NK-92 treated with Interleukin-12 subunit alpha and Interleukin-12 subunit beta, amount 100 ng/mL, for 24 hours (cell line): ENCODE results near the gene FOXO3.
"Not testable (repeated sequence)": the region's sequence is repeated elsewhere in the genome, so short reads cannot be mapped to it uniquely, and the experiment has no call there.

Experiments
- DNase-seq: peaks from one replicate; lab custom pipeline; 2025; lab: John Stamatoyannopoulos, UW

Gene FOXO3

DNA sequence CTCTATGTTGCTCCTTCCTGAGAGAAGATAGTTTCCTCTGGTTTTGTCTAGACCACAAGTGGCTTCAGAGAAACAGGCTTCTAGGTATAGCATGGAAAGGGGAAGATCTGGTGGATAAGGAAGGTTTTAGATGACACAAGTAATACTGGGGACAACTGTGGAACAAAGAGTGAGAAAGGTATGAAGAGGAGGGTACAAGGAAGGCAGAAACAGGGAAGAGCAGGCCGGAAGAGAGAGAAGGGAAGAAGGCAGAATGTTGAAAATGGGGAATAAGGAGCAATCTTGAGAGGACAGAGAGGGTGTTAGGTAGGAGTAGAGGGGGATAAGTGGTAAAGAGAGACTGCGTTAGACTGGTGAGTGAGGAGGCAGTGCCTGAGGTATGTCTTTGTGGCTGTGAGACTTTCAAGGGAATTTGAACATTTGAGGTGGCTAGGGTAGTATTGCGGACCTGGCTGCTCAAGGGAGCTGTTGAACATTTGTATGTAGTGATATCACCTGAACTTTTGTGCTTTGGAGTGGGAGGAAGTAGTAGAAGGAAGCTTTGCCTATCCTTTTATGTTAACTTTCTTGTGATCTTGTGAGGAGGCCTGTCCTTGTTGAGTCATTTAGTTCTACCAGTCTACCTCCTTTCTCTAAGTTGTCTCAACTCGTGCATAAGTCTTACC, 69.5 kb downstream of the FOXO3 start:
- no peak for DNase-seq

DNA sequence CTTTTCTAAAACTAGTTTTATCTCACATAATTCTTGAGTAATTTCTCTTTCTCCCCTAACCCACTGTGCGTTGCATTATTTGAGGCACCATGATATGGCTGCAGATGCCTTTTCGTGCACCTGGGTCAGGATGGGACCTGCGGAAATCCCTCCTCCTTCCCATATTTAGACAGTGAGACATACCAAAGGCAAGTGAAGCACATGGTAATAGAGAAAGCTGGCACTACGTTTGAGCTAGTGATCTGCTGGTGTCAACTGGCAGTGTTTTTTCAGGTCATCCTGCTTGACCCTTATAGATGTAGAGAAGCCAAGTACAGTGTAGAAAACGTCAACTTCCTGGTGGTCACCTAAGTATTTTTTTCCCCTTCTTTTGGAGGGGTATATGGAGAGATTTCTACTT, 71.7 kb downstream of the FOXO3 start:
- DNase-seq: no peak

GRCh38 chr6:108633436-108633835, 72.7 kb downstream of the FOXO3 start:
- no peak for DNase-seq

DNA sequence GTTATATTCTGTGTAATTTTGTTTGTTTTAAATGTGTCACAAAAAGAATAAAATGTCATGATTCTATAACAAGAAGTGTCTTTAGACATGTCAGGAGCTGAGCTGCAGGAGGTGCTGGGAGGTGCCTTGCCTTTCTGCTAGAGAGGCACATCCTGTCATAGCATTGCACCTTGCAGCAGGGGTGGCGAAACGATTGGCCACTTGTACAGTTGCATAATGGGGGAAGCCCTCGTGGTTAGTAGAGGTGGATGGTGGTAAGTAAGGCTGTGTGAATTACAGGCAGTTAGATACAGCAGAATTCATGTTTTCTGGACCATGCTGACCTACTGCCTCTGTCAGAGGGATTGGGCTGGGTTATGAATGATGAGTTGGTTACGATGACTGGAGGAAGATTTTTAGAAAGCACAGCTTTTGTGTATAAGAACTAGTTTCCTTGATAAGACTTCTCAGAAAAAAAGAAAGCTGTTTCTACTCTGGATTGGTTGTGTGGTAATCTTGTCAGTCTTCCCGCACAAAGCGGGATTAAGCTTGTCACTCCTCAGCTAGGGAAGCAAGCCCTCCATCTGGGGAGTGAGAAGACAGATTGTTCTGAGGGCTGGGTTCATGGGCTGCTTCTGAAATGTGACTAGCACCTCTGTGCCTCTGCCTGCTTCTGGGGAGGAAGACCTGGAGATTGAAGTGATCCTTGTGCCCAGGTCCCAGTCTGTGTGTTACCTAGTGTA, 74.9 kb downstream of the FOXO3 start:
- DNase-seq: peak; percentile 86

- no peak for DNase-seq
Measured at GRCh38 chr6:108637963-108638362, 77.2 kb downstream of the FOXO3 start.

GRCh38 chr6:108638993-108639392, 78.3 kb downstream of the FOXO3 start:
- no peak for DNase-seq

GRCh38 chr6:108640104-108640503, 79.4 kb downstream of the FOXO3 start:
- no peak for DNase-seq

DNA sequence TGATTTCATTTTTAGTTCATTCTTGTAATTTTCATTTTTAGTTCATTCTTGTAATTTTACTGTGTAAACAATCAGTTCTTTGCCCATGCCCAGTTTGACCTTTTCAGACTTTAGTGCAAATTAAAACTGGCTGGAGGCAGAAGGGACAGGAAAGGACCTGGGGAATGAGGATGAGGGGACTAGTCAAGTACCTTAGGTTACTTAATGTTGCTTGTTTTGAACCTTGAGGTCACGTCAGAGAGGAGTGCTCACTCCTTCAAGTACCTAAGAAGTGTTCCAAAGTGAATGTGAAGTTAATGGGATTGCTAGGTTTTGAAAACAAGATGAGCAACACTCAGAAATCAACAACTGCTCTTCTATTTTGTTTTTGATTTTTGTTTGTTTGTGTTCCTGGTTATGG, 82.5 kb downstream of the FOXO3 start:
- DNase-seq: no peak

GRCh38 chr6:108644252-108644651, 83.5 kb downstream of the FOXO3 start:
- no peak for DNase-seq

- peak; percentile 8 for DNase-seq
Measured at GRCh38 chr6:108648191-108648590, 87.5 kb downstream of the FOXO3 start.

- no peak for DNase-seq
Measured at GRCh38 chr6:108650325-108650724, 89.6 kb downstream of the FOXO3 start.

- peak; percentile 23 for DNase-seq
Measured at GRCh38 chr6:108650781-108651180, 90.1 kb downstream of the FOXO3 start.

- DNase-seq: no peak
Measured at GRCh38 chr6:108651340-108652227, 90.9 kb downstream of the FOXO3 start.

DNA sequence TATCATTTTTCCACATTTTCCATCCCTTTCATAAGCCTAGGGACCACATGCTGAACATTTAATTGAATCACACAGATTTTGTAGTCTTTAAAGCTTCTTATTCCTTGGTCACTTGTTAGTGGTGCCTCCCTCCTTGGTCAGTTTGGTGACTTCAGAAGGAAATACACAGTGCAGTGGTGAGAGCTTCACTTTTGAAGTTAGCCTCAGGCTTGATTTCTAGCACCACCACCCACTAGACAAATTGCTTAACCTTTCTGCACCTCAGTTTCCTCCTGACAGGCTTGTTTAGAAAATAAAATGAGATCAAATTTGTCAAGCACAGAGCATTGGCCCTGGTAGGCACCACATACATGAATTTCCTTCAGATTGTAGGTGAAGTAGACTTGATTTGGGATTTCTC, 91.7 kb downstream of the FOXO3 start:
- DNase-seq: no peak

DNA sequence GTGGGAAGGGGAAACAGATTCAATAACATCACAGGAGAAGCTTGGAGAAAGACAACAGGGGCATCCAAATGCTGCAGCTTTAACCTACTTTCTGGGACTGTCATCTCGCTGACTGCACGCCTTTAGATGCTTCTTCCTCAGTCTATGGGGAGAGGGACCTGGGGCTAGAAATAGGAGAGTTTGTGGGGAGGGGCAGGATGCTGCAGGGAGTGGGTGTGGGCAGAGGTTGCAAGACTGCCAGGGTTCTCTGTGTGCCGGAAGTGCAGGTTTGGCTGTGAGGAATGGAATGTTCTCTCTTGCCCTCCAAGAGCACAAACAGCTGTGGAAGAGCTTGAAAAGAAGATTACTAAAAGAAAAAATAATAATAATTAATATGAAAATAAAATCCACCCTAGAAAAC, 93.2 kb downstream of the FOXO3 start:
- DNase-seq: no peak

DNA sequence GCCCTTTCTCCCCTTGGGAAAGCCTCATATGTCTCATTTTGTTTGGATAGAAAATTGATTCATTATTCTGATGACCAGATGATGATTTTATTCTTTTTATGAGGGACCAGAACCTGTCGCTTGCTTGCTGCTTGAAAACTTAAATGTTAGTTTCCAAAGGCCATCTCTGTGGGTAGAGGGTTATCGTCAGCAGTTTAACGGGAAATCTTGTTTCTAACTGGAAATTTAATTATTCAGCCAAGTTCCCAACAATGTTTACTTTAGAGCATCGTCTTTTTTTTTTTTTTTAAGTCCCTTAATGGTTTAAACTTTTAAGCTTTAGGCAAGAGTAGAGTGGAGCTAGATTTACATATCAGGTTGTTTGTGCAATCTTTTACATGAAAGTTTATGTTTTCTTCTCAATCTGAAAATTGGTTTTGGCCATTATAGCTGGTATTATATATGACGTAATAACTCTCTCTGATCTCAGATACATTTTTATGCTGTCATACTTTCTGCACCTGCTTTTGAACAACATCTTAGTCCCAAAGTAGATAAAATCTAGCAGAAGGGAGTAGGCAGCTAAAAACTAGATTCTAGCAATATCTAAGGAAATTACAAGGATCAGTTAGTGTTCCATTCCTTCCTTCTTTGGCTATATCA, 93.9 kb downstream of the FOXO3 start:
- no peak for DNase-seq

- no peak for DNase-seq
Measured at GRCh38 chr6:108655806-108656651, 95.3 kb downstream of the FOXO3 start.

DNA sequence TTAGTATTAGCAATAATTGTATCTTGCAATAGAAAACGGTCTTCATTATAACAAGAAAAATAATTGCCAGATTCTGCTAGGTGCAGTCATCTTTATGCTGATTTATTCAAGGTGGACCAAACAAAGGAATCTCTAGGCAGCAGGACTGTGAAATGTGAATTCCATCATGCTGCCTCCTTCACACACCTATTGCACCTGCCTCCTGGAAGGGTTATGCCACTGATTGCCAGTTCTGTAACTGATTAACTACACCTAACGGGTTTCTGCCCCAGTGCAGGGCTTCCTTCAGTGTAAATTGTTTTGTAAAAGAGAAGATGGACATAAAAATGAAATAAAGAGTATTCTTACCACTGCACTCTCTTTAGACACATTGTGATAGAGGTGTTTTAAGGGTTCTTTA, 96.1 kb downstream of the FOXO3 start:
- no peak for DNase-seq

DNA sequence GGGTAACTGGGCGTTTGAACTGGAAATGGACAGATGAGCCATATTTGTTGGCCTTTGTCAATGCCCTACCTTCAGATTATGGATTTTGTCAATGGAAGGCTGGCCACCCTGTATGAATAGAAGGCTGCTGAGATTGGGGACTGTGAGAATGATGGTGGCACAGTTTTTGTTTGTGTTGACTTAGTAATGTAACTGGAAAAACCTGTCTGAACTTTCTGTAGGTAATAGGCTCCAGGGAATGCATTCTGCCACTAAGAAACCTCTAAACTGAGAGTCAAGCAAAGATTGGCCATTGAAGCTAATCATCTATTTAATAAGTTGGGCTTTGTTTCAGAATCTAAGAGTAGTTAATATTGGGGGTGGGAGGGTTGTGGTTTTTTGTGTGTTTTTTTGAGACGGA, 97.5 kb downstream of the FOXO3 start:
- DNase-seq: no peak

- DNase-seq: not testable (repeated sequence)
Measured at GRCh38 chr6:108658785-108659184, 98.1 kb downstream of the FOXO3 start.

GRCh38 chr6:108660251-108660650, 99.5 kb downstream of the FOXO3 start:
- no peak for DNase-seq
